ENCODE measurements around the gene BACH2.

DNA sequence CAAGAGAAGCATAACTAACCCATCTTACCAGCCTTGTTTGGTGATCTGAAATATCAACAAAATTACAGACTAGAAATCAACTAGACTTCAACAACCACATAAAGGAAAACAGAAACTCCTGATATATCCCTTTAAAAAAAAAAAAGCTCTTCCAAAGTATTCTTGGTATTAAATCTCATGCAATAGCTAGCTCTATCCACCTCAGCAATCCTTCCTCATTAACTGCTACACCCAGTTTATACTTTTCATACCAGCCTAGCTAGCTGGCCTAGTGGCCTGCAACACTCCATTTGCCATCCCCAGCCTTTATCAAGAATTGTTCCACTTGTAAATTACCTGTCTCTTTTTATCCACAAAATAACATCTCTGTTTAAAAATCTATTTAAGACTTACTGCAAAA lies 69.0 kb downstream of the BACH2 start:
- TF ChIP-seq CTCF (IDR thresholded peaks at IDR 0.05) (no peak), POLR2A (IDR thresholded peaks at IDR 0.05) (no peak), EP300 (IDR thresholded peaks at IDR 0.05) (no peak)
